Cardiac muscle cell (in vitro differentiated cells and primary cell): ENCODE measurements around the gene ADGRG3. TPM values are rescaled to one million over a fixed set of nuclear protein-coding genes. Genes with fewer than 3 reads are reported as not detected.

ENCODE experiments used
- DNase-seq, 2 donors: peaks; one replicate each; pipeline versions ENCODE4 v3.0.0 to v3.0.0-alpha.2; 2010 to 2017; ENCODE audit warnings: low read depth in 1 of 2, low spot score in 1 of 2
- H3K27ac ChIP-seq: fragments of 200-600 bp; sonication (generic); 2 replicates; pipeline ENCODE4 v1.5.1; 2016
- H3K27me3 ChIP-seq: fragments of 200-600 bp; sonication (generic); 2 replicates; pipeline ENCODE4 v1.6.0; 2016; ENCODE audit warnings: control low read depth
- H3K36me3 ChIP-seq: fragments of 200-600 bp; sonication (generic); 2 replicates; pipeline ENCODE4 v1.5.1; 2016; ENCODE audit warnings: control low read depth
- H3K4me1 ChIP-seq: fragments of 200-600 bp; sonication (generic); 2 replicates; pipeline ENCODE4 v1.8.1; 2017; ENCODE audit warnings: low read depth, mild to moderate bottlenecking, mixed run types
- H3K4me3 ChIP-seq: fragments of 200-600 bp; sonication (generic); 2 replicates; pipeline ENCODE4 v1.5.1; 2016; ENCODE audit warnings: mild to moderate bottlenecking
- H3K9me3 ChIP-seq: fragments of 200-600 bp; sonication (generic); 2 replicates; pipeline ENCODE4 v1.5.1; 2017; ENCODE audit warnings: low read depth, mild to moderate bottlenecking, control low read depth
- CTCF ChIP-seq: IDR thresholded peaks from 2 replicates; pipeline ENCODE4 v1.5.1; 2012; ENCODE audit warnings: low read depth, mild to moderate bottlenecking, low read length
- polyA plus RNA-seq: library from polyadenylated mRNA; unstranded; fragments of >200 nt; fragmentation: Nextera tagmentation; extraction: Ambion mirVana; gene quantifications from 2 replicates; pipeline ENCODE4 v1.2.1, GENCODE V29; 2016
- total RNA-seq: library from RNA; depleted of rRNA; stranded (reverse); fragments of >200 nt; gene quantifications from 2 replicates; pipeline ENCODE4 v1.2.3, GENCODE V29; 2016

Gene ADGRG3
- total and polyA plus RNA-seq, 2 experiments from 2014 or later = not detected

DNA sequence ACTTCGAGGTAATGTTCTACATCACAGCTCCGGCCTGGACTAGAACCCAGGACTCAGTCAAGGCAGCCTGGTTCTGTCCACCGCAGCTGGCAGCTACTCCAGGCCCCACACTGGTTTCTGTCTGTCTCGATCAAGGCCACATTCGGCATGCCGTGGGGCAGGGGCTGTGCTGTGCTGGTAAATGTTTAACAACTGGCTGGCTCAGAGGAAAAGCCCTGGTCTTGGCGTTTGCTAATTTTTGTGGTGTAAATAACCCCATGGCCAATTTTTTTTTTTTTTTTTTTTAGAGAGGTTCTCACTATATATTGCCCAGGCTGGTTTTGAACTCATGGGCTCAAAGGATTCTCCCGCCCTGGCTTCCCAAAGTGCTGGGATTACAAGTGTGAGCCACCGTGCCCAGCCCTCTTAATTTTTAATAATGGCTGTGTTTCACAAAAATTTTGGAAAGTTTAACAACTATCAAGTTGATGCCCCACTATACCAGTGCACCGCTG, 26.2 kb downstream of the ADGRG3 start:
- Histone ChIP-seq H3K4me1 (peaks cover 7% of the 10 kb centered on the region), H3K4me3 (no peak overlapping the region), H3K9me3 (no peaks in the 10 kb centered on the region), H3K27me3 (no peaks in the 10 kb centered on the region), H3K36me3 (no peaks in the 10 kb centered on the region), H3K27ac (no peak overlapping the region)
- TF ChIP-seq CTCF = no peak
- no peak for DNase-seq

GRCh38 chr16:57694725-57695679, 26.9 kb downstream of the ADGRG3 start, which contains the start of gene DRC7:
TSS of gene DRC7 (plus strand) at chr16:57694806. CDS start at chr16:57697950, 3,144 bp downstream.
- TF ChIP-seq CTCF = no peak
- H3K36me3 ChIP-seq = no peaks in the 10 kb centered on the region
- peak; percentile 72 to 85 for DNase-seq
- peak within 1 kb of the TSS; percentile 4 for H3K27ac ChIP-seq
- no peaks in the 10 kb centered on the region for H3K4me1 ChIP-seq
- peak within 1 kb of the TSS; percentile 18 for H3K4me3 ChIP-seq
- H3K27me3 ChIP-seq = no peaks in the 10 kb centered on the region
- H3K9me3 ChIP-seq = no peaks in the 10 kb centered on the region

GRCh38 chr16:57695680-57696069, 27.6 kb downstream of the ADGRG3 start:
- Histone ChIP-seq H3K27me3 (no peaks in the 10 kb centered on the region), H3K27ac (no peak overlapping the region), H3K36me3 (no peaks in the 10 kb centered on the region), H3K4me3 (no peak overlapping the region), H3K9me3 (no peaks in the 10 kb centered on the region), H3K4me1 (peaks cover 2% of the 10 kb centered on the region)
- no peak for TF ChIP-seq CTCF
- no peak for DNase-seq

GRCh38 chr16:57696240-57696639, 28.1 kb downstream of the ADGRG3 start:
- no peak for DNase-seq
- Histone ChIP-seq H3K4me3 (no peak overlapping the region), H3K4me1 (peaks cover 8% of the 10 kb centered on the region), H3K36me3 (no peaks in the 10 kb centered on the region), H3K27me3 (no peaks in the 10 kb centered on the region), H3K9me3 (no peaks in the 10 kb centered on the region), H3K27ac (no peak overlapping the region)
- no peak for TF ChIP-seq CTCF

- no peak for DNase-seq
- Histone ChIP-seq H3K9me3 (no peaks in the 10 kb centered on the region), H3K27me3 (no peaks in the 10 kb centered on the region), H3K4me3 (no peak overlapping the region), H3K27ac (no peak overlapping the region), H3K4me1 (peaks cover 16% of the 10 kb centered on the region), H3K36me3 (no peaks in the 10 kb centered on the region)
- TF ChIP-seq CTCF = no peak
Measured at GRCh38 chr16:57697896-57698537, 29.9 kb downstream of the ADGRG3 start.
